H1 (cell line): ENCODE data around the gene SLC35E3. TPM values are rescaled to one million over a fixed set of nuclear protein-coding genes. Genes with fewer than 3 reads are reported as not detected.

Source experiments
- CTCF ChIA-PET: fragments of 300-600 bp; sonication (Branson Sonifier 250); formaldehyde crosslinking; loops from one replicate; lab custom pipeline; 2021; ENCODE audit not compliant: partially characterized antibody; lab: Charles Lee
- POLR2A ChIA-PET: fragments of 300-600 bp; sonication (Branson Sonifier 250); formaldehyde crosslinking; loops from one replicate; lab custom pipeline; 2021; ENCODE audit warnings: inconsistent platforms; ENCODE audit not compliant: partially characterized antibody; lab: Charles Lee
- DNase-seq, 2 experiments: peaks; one replicate each; pipeline versions ENCODE4 v3.0.0 to v3.0.0-alpha.2; 2010 to 2022; ENCODE audit warnings: low spot score in 2 of 2, low read depth in 1 of 2, mixed read lengths in 1 of 2
- FAIRE-seq: peaks from 2 replicates; lab custom pipeline; 2011; peaks lifted over from hg19 to GRCh38; lab: Jason Lieb, UNC
- H2AFZ ChIP-seq: 2 replicates; pipeline ENCODE4 v1.8.1; 2012; ENCODE audit warnings: low read length, inconsistent platforms
- H2AK5ac ChIP-seq: 2 replicates; pipeline ENCODE4 v1.6.1; 2013; ENCODE audit warnings: low read depth, low read length
- H2BK120ac ChIP-seq: replicated peaks from 2 replicates; pipeline ENCODE3; 2013; ENCODE audit warnings: low read depth, low read length, inconsistent platforms
- H2BK12ac ChIP-seq: 2 replicates; pipeline ENCODE4 v1.6.1; 2013; ENCODE audit warnings: low read depth, low read length
- H2BK15ac ChIP-seq: 2 replicates; pipeline ENCODE4 v1.6.1; 2013; ENCODE audit warnings: low read length
- H2BK20ac ChIP-seq: 2 replicates; pipeline ENCODE4 v1.6.1; 2013; ENCODE audit warnings: low read length
- H2BK5ac ChIP-seq: 2 replicates; pipeline ENCODE4 v1.6.1; 2013; ENCODE audit warnings: low read depth, low read length
- H3K14ac ChIP-seq: 2 replicates; pipeline ENCODE4 v1.6.1; 2013; ENCODE audit warnings: inconsistent platforms; ENCODE audit not compliant: insufficient read length
- H3K18ac ChIP-seq: 2 replicates; pipeline ENCODE4 v1.6.1; 2013; ENCODE audit warnings: low read length; ENCODE audit errors: extremely low read depth
- H3K23ac ChIP-seq: 2 replicates; pipeline ENCODE4 v1.6.1; 2013; ENCODE audit warnings: inconsistent platforms; ENCODE audit not compliant: insufficient read length
- H3K23me2 ChIP-seq: 2 replicates; pipeline ENCODE4 v1.6.1; 2013; ENCODE audit warnings: low read depth, low read length
- H3K27ac ChIP-seq: 2 replicates; pipeline ENCODE4 v1.6.1; 2011; ENCODE audit warnings: low read depth, low read length, inconsistent platforms
- H3K27me3 ChIP-seq, 4 experiments: replicated peaks in 1 of 4; 1 replicate in 1 of 4; 2 replicates in 3 of 4; pipeline versions ENCODE4 v1.6.1 to v1.8.1; 2011 to 2013; ENCODE audit warnings: low read length in 3 of 4, mild to moderate bottlenecking in 3 of 4, inconsistent platforms in 2 of 4, mixed read lengths in 2 of 4, moderate library complexity in 1 of 4; ENCODE audit not compliant: control insufficient read depth in 3 of 4, insufficient read depth in 3 of 4; ENCODE audit errors: extremely low read depth in 1 of 4
- H3K36me3 ChIP-seq, 4 experiments: 2 replicates each; pipeline versions ENCODE4 v1.6.1 to v1.8.1; 2011 to 2013; ENCODE audit warnings: mild to moderate bottlenecking in 4 of 4, low read length in 3 of 4, moderate library complexity in 2 of 4, control low read depth in 1 of 4, inconsistent platforms in 1 of 4; ENCODE audit not compliant: insufficient read depth in 4 of 4, control insufficient read depth in 2 of 4
- H3K4ac ChIP-seq: replicated peaks from 2 replicates; pipeline ENCODE3; 2013; ENCODE audit warnings: low read length, low read depth, mixed read lengths, inconsistent platforms; ENCODE audit not compliant: insufficient read length
- H3K4me1 ChIP-seq, 4 experiments: replicated peaks in 1 of 4; 1 replicate in 1 of 4; 2 replicates in 3 of 4; pipeline versions ENCODE4 v1.6.1 to v1.8.1; 2011 to 2013; ENCODE audit warnings: low read length in 3 of 4, inconsistent platforms in 2 of 4, mixed read lengths in 1 of 4; ENCODE audit not compliant: insufficient read depth in 4 of 4, control insufficient read depth in 3 of 4
- H3K4me2 ChIP-seq, 2 experiments: 2 replicates each; pipeline versions ENCODE4 v1.6.1 to v1.8.1; 2011 to 2013; ENCODE audit warnings: low read depth in 2 of 2, low read length in 2 of 2, control low read depth in 1 of 2, inconsistent platforms in 1 of 2, mild to moderate bottlenecking in 1 of 2; ENCODE audit not compliant: insufficient read depth in 1 of 2
- H3K4me3 ChIP-seq, 4 experiments: fragments of 200-600, 300-600 bp in 1 of 4; sonication (generic), shearing (Covaris generic), sonication (Bioruptor Twin) in 1 of 4; 2 replicates each; pipeline versions ENCODE4 v1.5.1 to v1.8.1; 2011 to 2016; ENCODE audit warnings: low read length in 4 of 4, low read depth in 3 of 4, control low read depth in 2 of 4, inconsistent platforms in 2 of 4, mild to moderate bottlenecking in 2 of 4, mixed read lengths in 1 of 4, moderate library complexity in 1 of 4; ENCODE audit not compliant: insufficient read depth in 2 of 4; ENCODE audit errors: extremely low read depth in 1 of 4
- H3K56ac ChIP-seq: replicated peaks from 2 replicates; pipeline ENCODE3; 2013; ENCODE audit warnings: low read depth, mild to moderate bottlenecking, mixed read lengths, low read length, inconsistent platforms; ENCODE audit not compliant: insufficient read length
- H3K79me1 ChIP-seq: 2 replicates; pipeline ENCODE4 v1.6.1; 2013; ENCODE audit warnings: low read depth, low read length, control low read depth
- H3K79me2 ChIP-seq, 2 experiments: 2 replicates each; pipeline versions ENCODE4 v1.6.1 to v1.8.1; 2012 to 2013; ENCODE audit warnings: low read length in 2 of 2, mild to moderate bottlenecking in 2 of 2, inconsistent platforms in 1 of 2; ENCODE audit not compliant: insufficient read depth in 2 of 2, control insufficient read depth in 1 of 2
- H3K9ac ChIP-seq, 4 experiments: replicated peaks in 1 of 4; 1 replicate in 1 of 4; 2 replicates in 3 of 4; pipeline versions ENCODE4 v1.6.1 to v1.8.1; 2011 to 2013; ENCODE audit warnings: low read depth in 3 of 4, low read length in 3 of 4, control low read depth in 2 of 4, mild to moderate bottlenecking in 2 of 4, moderate library complexity in 2 of 4, inconsistent platforms in 1 of 4; ENCODE audit errors: extremely low read depth in 1 of 4
- H3K9me3 ChIP-seq, 2 experiments: 2 replicates each; pipeline versions ENCODE4 v1.6.1 to v1.8.1; 2012 to 2013; ENCODE audit warnings: mild to moderate bottlenecking in 2 of 2, moderate library complexity in 2 of 2, control low read depth in 1 of 2, inconsistent platforms in 1 of 2, low read depth in 1 of 2, low read length in 1 of 2, mixed read lengths in 1 of 2; ENCODE audit not compliant: insufficient read depth in 2 of 2
- H4K20me1 ChIP-seq, 2 experiments: replicated peaks in 1 of 2; 2 replicates each; pipeline versions ENCODE3 to v1.8.1; 2011 to 2013; ENCODE audit warnings: inconsistent platforms in 2 of 2, low read length in 2 of 2, mild to moderate bottlenecking in 1 of 2; ENCODE audit not compliant: insufficient read depth in 2 of 2, control insufficient read depth in 1 of 2
- H4K5ac ChIP-seq: 2 replicates; pipeline ENCODE4 v1.6.1; 2013; ENCODE audit warnings: low read length, low read depth, mixed read lengths, inconsistent platforms; ENCODE audit not compliant: insufficient read length
- H4K8ac ChIP-seq: 2 replicates; pipeline ENCODE4 v1.8.0; 2013; ENCODE audit warnings: mild to moderate bottlenecking, moderate library complexity, low read length, inconsistent platforms; ENCODE audit not compliant: insufficient read depth; ENCODE audit errors: extremely low read depth
- H4K91ac ChIP-seq: replicated peaks from 2 replicates; pipeline ENCODE3; 2013; ENCODE audit warnings: low read length, mixed read lengths, inconsistent platforms; ENCODE audit not compliant: insufficient read length
- ASH2L ChIP-seq: fragments of 200-600, 300-600 bp; sonication (generic); IDR thresholded peaks from one replicate; pipeline ENCODE4 v1.7.1; 2017; ENCODE audit warnings: low read length
- CBX5 ChIP-seq: fragments of 300-800, 300-1000 bp; sonication (generic); IDR thresholded peaks from 2 replicates; pipeline ENCODE4 v1.7.1; 2016; ENCODE audit warnings: antibody characterized with exemption, low read length, low read depth
- CHD1 ChIP-seq: IDR thresholded peaks from 2 replicates; pipeline ENCODE4 v1.6.1; 2012; ENCODE audit warnings: low read depth, low read length, improper control_type of control experiment
- MAX ChIP-seq: IDR thresholded peaks from 2 replicates; pipeline ENCODE4 v1.6.1; 2012; ENCODE audit warnings: inconsistent platforms
- SAP30 ChIP-seq: fragments of 300-600 bp; sonication (generic); IDR thresholded peaks from 2 replicates; pipeline ENCODE4 v1.7.1; 2012; ENCODE audit warnings: low read length, moderate library complexity, mild to moderate bottlenecking, inconsistent platforms; ENCODE audit not compliant: insufficient read depth, insufficient replicate concordance
- TCF12 ChIP-seq: IDR thresholded peaks from 2 replicates; pipeline ENCODE4 v1.6.1; 2011; ENCODE audit warnings: low read depth, mild to moderate bottlenecking, low read length
- WGBS, 2 experiments: shearing (Covaris generic) in 1 of 2; methylation state at CpG; one replicate each; pipeline versions ENCODE4 v1.1.6 to v1.1.7; 2013 to 2015; ENCODE audit warnings: low lambda C conversion rate in 2 of 2, mixed read lengths in 2 of 2, inconsistent platforms in 1 of 2, low coverage in 1 of 2, missing lambda C conversion rate in 1 of 2; ENCODE audit not compliant: insufficient replicate concordance in 2 of 2, insufficient coverage in 1 of 2, insufficient read length in 1 of 2; ENCODE audit errors: extremely low coverage in 1 of 2, missing lambda C conversion rate in 1 of 2; 5-methylcytosine and 5-hydroxymethylcytosine counted together
- polyA plus RNA-seq, 7 experiments: library from polyadenylated mRNA; depleted of rRNA in 3 of 7; stranded (reverse) in 5 of 7; unstranded in 2 of 7; fragments of >200 nt in 5 of 7; fragments of 200-250 nt in 2 of 7; gene quantifications; 1 replicate in 5 of 7; 2 replicates in 1 of 7; 4 replicates in 1 of 7; pipeline versions ENCODE4 v1.2.1 to v1.2.3, GENCODE V29; 2011 to 2013; ENCODE audit warnings: missing spikeins in 2 of 7, mixed read lengths in 2 of 7
- total RNA-seq: library from RNA; stranded (reverse); fragmentation: NEBNext Ultra II Directional; extraction: Animal tissue kit (Norgen Biotek cat#: 25700); gene quantifications from 2 replicates; pipeline ENCODE4 v1.2.1, GENCODE V29; 2021

Gene SLC35E3
- total and polyA plus RNA-seq, 2 of the 8 experiments (the other 6 are each of a cell fraction or from before 2014, with no cell fraction given): 10.0 to 10.9 TPM

DNA sequence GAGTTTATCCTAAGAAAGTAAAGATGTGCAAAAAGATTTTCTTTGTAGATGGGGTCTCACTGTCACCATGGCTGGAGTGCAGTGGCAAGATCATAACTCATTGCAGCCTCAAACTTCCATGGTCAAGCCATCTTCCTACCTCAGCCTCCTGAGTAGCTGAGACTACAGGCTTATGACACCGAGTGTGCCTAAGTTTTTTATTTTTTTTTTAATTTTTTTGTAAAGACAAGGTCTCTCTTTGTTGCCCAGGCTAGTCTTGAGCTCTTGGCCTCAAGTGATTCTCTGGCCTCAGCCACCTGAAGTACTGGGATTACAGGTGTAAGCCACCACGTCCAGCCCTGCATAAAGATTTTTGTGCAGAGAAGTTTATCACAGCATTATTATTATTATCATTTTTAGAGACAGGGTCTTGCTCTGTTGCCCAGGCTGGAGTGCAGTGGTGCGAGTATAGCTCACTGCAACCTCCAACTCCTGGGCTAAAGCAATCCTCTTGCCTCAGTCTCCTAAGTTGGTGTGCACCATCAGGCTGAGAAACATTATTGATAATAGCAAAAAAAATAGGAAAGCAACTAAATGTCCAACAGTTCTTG is 42.7 kb downstream of the SLC35E3 start:
- FAIRE-seq (no peak), DNase-seq (no peak)
- H2BK20ac ChIP-seq: peak overlapping the region; percentile 66; the same call in 1 of the 2 replicates
- H3K9me3 ChIP-seq: no peaks in the 10 kb centered on the region
- H4K5ac ChIP-seq: no peak overlapping the region
- H2BK15ac ChIP-seq: no peak overlapping the region
- no peak overlapping the region for H4K8ac ChIP-seq
- H3K27ac ChIP-seq: no peak overlapping the region
- no peak overlapping the region for H2AFZ ChIP-seq
- no peak overlapping the region for H3K56ac ChIP-seq
- 96% methylated on average over 3 of the region's 3 CpGs; no CpG with 5 or more reads in 1 of the 2 experiments for WGBS, 2 experiments
- H3K14ac ChIP-seq: no peak overlapping the region
- no peaks in the 10 kb centered on the region for H3K36me3 ChIP-seq
- no peaks in the 10 kb centered on the region for H3K23me2 ChIP-seq
- no peak overlapping the region for H4K91ac ChIP-seq
- H3K79me2 ChIP-seq: no peaks in the 10 kb centered on the region
- H2AK5ac ChIP-seq: no peak overlapping the region
- no peak overlapping the region for H3K4me3 ChIP-seq
- H4K20me1 ChIP-seq: no peaks in the 10 kb centered on the region
- H3K9ac ChIP-seq: no peak overlapping the region
- no peak overlapping the region for H2BK5ac ChIP-seq
- H3K27me3 ChIP-seq: no peaks in the 10 kb centered on the region
- H3K4me2 ChIP-seq: no peak overlapping the region
- H2BK120ac ChIP-seq: no peak overlapping the region
- H3K4ac ChIP-seq: no peak overlapping the region
- H3K79me1 ChIP-seq: no peaks in the 10 kb centered on the region
- CTCF ChIA-PET: interaction anchor here (0.7 to 1.7 kb wide), 3 partner anchors 11 to 41 kb away, joined by 3 to 6 read pairs (median 3); no protein-coding TSS in a partner anchor
- H2BK12ac ChIP-seq: no peak overlapping the region
- POLR2A ChIA-PET: interaction anchor here (1.3 to 2.1 kb wide), 2 partner anchors 11 to 25 kb away, joined by 5 read pairs; no protein-coding TSS in a partner anchor
- no peak overlapping the region for H3K23ac ChIP-seq
- no peak overlapping the region for H3K18ac ChIP-seq
- H3K4me1 ChIP-seq: peaks cover 0 to 3% (median 1%) of the 10 kb centered on the region in 4 experiments; a peak in 2 of 7 replicates
- TF ChIP-seq MAX (no peak), SAP30 (no peak), CBX5 (no peak), CHD1 (no peak), TCF12 (no peak), ASH2L (no peak)
